AG04449 (cell line): ENCODE measurements around the gene ANKS1A.

Experiments used
- CTCF ChIA-PET: fragments of 350-600 bp; formaldehyde crosslinking; extraction: SDS; loops from one replicate; lab custom pipeline; 2021; ENCODE audit warnings: antibody characterized with exemption; lab: Yijun Ruan, JAX
- POLR2A ChIA-PET: fragments of 400-600, 350-600 bp; formaldehyde crosslinking; extraction: SDS; loops from one replicate; lab custom pipeline; 2020; ENCODE audit warnings: antibody characterized with exemption, inconsistent platforms; lab: Yijun Ruan, JAX
- DNase-seq: peaks from one replicate; pipeline ENCODE4 v3.0.0-alpha.2; 2010; ENCODE audit warnings: low read depth, low spot score
- H3K4me3 ChIP-seq: 2 replicates; pipeline ENCODE4 v1.5.1; 2011; ENCODE audit warnings: low read depth, mild to moderate bottlenecking, control low read depth, low read length
- TF ChIP-seq, protein P1 (sequence below): IDR thresholded peaks from one replicate; pipeline ENCODE4 v1.5.1; 2011; ENCODE audit warnings: mild to moderate bottlenecking, moderate library complexity, low read length, control low read depth, inconsistent platforms; ENCODE audit not compliant: insufficient read depth; ENCODE audit errors: missing control alignments

ANKS1A gene

DNA sequence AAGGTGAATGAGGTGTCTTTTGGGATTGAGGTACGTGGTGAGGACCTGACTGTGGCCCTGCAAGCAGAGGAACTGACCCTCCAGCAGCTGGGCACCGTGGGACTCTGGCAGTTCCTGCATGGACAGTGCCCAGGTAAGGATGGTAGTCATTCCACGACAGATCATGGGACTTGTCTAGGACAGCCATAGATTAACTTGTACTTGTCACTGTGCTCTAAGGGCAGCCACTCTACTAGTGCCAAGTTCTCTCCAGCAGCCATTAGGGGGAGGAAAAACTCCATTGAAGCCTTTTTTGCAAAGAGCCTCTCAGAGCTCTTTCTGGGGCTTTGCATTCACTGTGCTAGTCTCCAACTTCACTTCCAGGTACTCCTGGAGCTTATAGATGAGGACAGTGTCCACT, 21.6 kb upstream of the ANKS1A start:
- no peak overlapping the region for H3K4me3 ChIP-seq
- CTCF ChIA-PET = interaction anchor here (0.6 to 1.5 kb wide), 4 partner anchors 9 to 268 kb away, joined by 3 to 4 read pairs (median 3); no protein-coding TSS in a partner anchor
- TF ChIP-seq, protein P1, sequence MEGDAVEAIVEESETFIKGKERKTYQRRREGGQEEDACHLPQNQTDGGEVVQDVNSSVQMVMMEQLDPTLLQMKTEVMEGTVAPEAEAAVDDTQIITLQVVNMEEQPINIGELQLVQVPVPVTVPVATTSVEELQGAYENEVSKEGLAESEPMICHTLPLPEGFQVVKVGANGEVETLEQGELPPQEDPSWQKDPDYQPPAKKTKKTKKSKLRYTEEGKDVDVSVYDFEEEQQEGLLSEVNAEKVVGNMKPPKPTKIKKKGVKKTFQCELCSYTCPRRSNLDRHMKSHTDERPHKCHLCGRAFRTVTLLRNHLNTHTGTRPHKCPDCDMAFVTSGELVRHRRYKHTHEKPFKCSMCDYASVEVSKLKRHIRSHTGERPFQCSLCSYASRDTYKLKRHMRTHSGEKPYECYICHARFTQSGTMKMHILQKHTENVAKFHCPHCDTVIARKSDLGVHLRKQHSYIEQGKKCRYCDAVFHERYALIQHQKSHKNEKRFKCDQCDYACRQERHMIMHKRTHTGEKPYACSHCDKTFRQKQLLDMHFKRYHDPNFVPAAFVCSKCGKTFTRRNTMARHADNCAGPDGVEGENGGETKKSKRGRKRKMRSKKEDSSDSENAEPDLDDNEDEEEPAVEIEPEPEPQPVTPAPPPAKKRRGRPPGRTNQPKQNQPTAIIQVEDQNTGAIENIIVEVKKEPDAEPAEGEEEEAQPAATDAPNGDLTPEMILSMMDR = no peak
- no peak for DNase-seq
- POLR2A ChIA-PET = no interaction called here

DNA sequence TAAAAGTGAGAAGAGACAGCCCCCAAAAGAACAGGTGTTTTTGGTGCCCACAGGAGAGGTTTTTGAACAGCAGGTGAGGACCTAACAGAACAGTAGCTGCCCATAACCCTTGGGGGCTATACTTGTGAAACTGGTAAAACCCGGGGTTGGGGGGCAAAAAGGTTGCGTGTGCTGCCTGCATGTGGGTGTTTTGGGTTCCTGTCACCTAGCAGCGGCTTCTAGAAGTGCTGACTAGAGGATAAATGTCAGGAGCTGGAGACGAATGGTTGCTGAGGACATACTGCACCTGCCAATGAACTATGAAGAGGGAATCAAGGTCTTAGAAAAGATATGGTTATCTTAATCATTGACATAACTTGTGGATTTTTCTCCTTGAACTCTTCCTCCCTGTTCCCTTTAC, 17.2 kb upstream of the ANKS1A start:
- CTCF ChIA-PET = interaction anchor here (1.2 kb wide), 1 partner anchor 29 kb away, joined by 3 read pairs; no protein-coding TSS in a partner anchor
- no peak for DNase-seq
- POLR2A ChIA-PET = no interaction called here
- no peak overlapping the region for H3K4me3 ChIP-seq
- TF ChIP-seq, protein P1 = no peak

DNA sequence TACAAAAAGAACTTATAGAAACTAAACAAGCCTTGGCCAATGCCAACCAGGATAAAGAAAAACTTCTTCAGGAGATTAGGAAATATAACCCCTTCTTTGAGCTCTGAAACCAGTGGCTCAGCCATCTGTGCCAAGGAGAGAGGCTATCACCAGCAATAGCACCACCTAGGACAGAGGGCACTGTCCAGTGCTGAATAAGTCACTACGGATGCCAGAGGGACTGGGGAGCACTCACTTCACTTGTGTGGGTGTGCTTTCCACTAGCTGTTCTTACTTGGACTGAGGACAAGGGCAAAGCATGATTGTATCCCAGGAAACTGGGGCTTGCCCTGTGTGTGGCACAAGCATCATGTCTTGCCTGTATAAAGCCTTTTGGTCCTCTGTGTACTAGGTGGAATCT, 16.7 kb upstream of the ANKS1A start:
- ChIA-PET POLR2A (no interaction called here), CTCF (interaction anchor here (1.0 to 1.2 kb wide), 2 partner anchors 15 to 30 kb away, joined by 3 to 4 read pairs; no protein-coding TSS in a partner anchor)
- DNase-seq = no peak
- TF ChIP-seq, protein P1 = no peak
- no peak overlapping the region for H3K4me3 ChIP-seq

DNA sequence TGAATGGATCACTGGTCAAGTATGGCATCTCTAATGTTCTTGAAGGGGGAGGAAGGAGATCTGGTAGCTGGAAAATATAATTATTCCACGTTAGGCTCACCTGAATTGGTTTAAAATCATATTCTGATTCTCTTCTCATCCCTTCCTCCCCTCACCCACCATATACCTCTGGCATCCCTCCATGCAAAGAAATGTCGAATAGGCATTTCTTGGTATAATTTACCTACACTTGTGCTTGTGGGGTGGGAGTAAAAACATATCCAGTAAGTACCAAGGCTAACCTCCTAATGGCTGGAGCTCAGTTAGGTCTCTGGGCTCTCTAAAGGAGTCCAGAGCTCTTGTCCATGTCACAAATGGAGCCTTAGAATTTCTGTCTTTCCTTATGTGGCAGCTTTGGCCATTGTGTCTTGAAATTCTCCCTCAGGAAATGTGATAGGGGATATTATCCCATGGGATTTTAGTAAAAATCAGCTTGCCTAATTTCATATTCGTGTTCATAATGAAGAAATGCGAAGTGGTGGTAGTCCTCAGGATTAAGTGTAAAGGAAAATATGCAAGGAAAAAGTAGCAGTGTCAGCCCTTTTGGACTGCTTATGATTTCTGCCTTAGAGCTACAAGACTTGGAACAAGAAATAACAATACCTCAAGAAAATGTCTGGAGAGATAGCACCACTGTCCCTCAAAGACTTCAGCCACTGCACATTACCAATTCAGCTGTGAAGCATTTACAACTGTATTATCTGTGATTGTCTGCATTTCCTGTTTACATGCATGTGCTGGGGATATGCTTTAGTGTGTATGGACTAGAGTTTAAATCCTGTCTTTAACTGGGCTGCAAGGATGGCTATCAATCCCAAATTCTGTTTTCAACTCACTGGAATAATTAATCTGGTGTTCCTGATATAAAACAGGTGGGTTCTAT, 13.5 kb upstream of the ANKS1A start:
- DNase-seq = no peak
- TF ChIP-seq, protein P1 = no peak
- ChIA-PET CTCF (no interaction called here), POLR2A (no interaction called here)
- H3K4me3 ChIP-seq = no peak overlapping the region

DNA sequence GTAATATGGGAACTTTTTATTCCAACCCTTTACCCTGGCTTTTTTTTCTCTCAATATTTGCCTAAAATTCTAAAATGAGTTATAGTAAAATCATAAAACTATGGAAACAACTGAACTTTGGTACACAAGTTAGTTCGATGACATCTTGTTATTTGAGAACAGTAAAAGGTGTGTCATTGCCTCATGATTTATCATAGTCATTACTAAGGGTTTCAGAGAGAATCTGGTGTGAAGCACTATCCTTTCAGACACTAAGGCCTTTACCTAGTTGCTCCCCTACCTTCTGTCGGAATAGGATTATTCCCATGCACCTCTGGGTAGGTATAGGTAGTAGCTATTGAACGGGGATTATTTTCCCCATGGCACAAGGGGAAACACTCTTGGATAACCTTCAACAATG, 12.6 kb upstream of the ANKS1A start:
- ChIA-PET POLR2A (no interaction called here), CTCF (no interaction called here)
- TF ChIP-seq, protein P1 = no peak
- no peak overlapping the region for H3K4me3 ChIP-seq
- DNase-seq = no peak

DNA sequence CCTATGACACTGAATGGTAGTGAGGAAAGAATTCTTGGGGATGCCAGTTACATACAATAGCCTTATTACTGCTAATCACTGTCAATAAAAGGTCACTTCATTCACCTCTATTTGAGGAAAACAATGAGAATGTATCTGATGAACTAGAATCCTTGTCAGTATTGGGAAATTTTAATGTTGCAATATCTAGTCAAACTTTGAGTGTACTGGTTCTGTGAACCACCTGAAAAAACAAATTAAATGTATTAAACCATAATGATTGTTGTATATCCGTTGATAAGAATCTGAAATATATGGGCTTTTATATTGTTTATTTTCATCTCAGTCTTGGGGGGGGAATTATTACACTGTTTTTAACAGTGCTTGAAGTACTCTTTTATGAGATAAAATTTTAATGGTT, 11.8 kb upstream of the ANKS1A start:
- no peak for DNase-seq
- CTCF ChIA-PET = no interaction called here
- no peak overlapping the region for H3K4me3 ChIP-seq
- TF ChIP-seq, protein P1 = no peak
- POLR2A ChIA-PET = no interaction called here
